HG03039 (cell line): ENCODE data around the gene YWHAE.

Experiments used
- ATAC-seq: cut with Tn5 transposase; IDR thresholded peaks from one replicate; pipeline ENCODE4 v1.9.1; 2021; ENCODE audit warnings: mild to moderate bottlenecking, moderate library complexity; ENCODE audit not compliant: unreplicated experiment

YWHAE gene

GRCh38 chr17:1298606-1299005 lies 101.4 kb downstream of the YWHAE start:
- ATAC-seq: no peak
